K562 (cell line): ENCODE data around the gene ATXN1L. TPM values are rescaled to one million over a fixed set of nuclear protein-coding genes. Genes with fewer than 3 reads are reported as not detected.

Source experiments
- PRDM10 ChIP-seq: fragments of 450-650 bp; IDR thresholded peaks from 2 replicates; pipeline ENCODE4 v1.6.1; 2018; ENCODE audit not compliant: partially characterized antibody
- RERE ChIP-seq: sonication (generic); formaldehyde crosslinking; IDR thresholded peaks from 2 replicates; pipeline ENCODE4 v1.8.0; 2023; ENCODE audit warnings: missing genetic modification reagents, mild to moderate bottlenecking, borderline replicate concordance
- polyA plus RNA-seq, 8 experiments: library from polyadenylated mRNA; depleted of rRNA in 4 of 8; stranded (reverse) in 5 of 8; unstranded in 3 of 8; fragments of >200 nt; fragmentation: Nextera tagmentation in 2 of 8; fragmentation: Illumina TruSeq in 1 of 8; extraction: Ambion mirVana in 2 of 8; extraction: Trizol in 1 of 8; gene quantifications; 2 replicates each; pipeline versions ENCODE4 v1.2.1 to v1.2.3, GENCODE V29; 2011 to 2014; ENCODE audit warnings: inconsistent platforms in 1 of 8, missing spikeins in 1 of 8
- total RNA-seq, 7 experiments: library from RNA; depleted of rRNA in 6 of 7; stranded (reverse); fragments of >200 nt in 6 of 7; fragmentation: Illumina TruSeq in 2 of 7; extraction: Trizol in 2 of 7; gene quantifications; 2 replicates each; pipeline versions ENCODE4 v1.2.1 to v1.2.3, GENCODE V29; 2011 to 2021; ENCODE audit warnings: low replicate concordance in 1 of 7

The ATXN1L gene
- total and polyA plus RNA-seq, 9 of the 15 experiments (the other 6 are each of a cell fraction or from before 2014, with no cell fraction given), result 1.4 to 11.3 (median 9.3) TPM

DNA sequence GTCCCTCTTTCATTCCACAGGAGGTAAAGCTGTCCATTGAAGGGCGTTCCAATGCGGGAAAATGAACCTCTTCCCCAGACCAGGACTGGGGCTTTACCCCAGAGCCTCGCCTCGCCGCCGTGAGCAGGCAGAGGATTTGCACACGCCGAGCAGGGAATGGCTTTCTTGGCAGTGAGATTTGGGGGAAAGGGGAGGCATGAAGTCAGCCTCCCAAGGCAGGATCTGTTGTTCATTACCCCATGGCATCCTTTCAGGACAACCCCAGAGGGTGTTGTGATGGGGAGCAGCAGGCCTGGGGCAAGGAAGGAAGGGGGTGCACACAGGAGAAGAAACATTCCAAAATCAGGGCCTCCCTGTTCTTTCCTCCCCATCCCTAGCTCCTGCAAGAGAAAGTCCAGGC, 6.0 kb downstream of the ATXN1L start (continued):
- TF ChIP-seq RERE (CRISPR knock-in tag) (no peak), PRDM10 (no peak)
- TF ChIP-seq, all 486 proteins: peak for 0
